ENCODE measurements around the gene FAM174B. TPM values are rescaled to one million over a fixed set of nuclear protein-coding genes. Genes with fewer than 3 reads are reported as not detected.

Gene FAM174B
- total RNA-seq, 2 experiments from 2014 or later = 3.4 to 3.6 TPM

DNA sequence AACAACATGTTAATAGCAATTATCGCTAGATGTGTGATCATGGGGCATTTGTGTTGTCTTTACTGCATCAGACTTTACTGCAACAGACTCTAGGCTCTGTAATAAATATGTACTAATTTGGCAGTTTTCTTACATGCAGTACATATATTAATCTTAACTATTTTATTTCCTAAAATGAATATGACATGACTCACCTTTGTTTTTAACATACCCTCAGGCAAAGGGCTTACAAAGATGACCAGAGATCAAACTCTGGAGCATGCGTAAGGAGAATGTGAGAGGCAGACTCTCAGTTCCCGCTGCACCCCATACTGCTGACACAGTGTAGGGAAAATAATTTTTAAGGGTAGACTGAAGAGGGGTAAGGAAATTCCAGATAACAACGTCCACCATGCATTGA lies 7.2 kb upstream of the FAM174B start:
- no peaks in the 10 kb centered on the region for H3K27me3 Mint-ChIP-seq
- H3K27me3 ChIP-seq (ENCODE audit: control insufficient read depth in 1 of 2, insufficient read depth in 2 of 2, low read length in 2 of 2) = peaks cover under 1 to 2% of the 10 kb centered on the region in 2 experiments
- no peaks in the 10 kb centered on the region for H3K9me3 Mint-ChIP-seq
- no peak overlapping the region for H3K4me3 Mint-ChIP-seq
- ATAC-seq (ENCODE audit: poor library complexity) = no peak
- H3K9me3 ChIP-seq (ENCODE audit: control insufficient read depth in 1 of 2, insufficient read depth in 1 of 2, low read length in 2 of 2) = no peaks in the 10 kb centered on the region
- CTCF ChIA-PET = interaction anchor here (0.7 kb wide), 1 partner anchor 10 kb away, joined by 4 read pairs; no protein-coding TSS in a partner anchor
- intact Hi-C loops (cut with DNase I, micrococcal nuclease) = no loop called here
- TF ChIP-seq, protein P1, sequence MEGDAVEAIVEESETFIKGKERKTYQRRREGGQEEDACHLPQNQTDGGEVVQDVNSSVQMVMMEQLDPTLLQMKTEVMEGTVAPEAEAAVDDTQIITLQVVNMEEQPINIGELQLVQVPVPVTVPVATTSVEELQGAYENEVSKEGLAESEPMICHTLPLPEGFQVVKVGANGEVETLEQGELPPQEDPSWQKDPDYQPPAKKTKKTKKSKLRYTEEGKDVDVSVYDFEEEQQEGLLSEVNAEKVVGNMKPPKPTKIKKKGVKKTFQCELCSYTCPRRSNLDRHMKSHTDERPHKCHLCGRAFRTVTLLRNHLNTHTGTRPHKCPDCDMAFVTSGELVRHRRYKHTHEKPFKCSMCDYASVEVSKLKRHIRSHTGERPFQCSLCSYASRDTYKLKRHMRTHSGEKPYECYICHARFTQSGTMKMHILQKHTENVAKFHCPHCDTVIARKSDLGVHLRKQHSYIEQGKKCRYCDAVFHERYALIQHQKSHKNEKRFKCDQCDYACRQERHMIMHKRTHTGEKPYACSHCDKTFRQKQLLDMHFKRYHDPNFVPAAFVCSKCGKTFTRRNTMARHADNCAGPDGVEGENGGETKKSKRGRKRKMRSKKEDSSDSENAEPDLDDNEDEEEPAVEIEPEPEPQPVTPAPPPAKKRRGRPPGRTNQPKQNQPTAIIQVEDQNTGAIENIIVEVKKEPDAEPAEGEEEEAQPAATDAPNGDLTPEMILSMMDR (IDR thresholded peaks at IDR 0.05) = no peak
- no peaks in the 10 kb centered on the region for H3K36me3 Mint-ChIP-seq (ENCODE audit: low read depth)
- no peak overlapping the region for H3K27ac ChIP-seq (ENCODE audit: low read depth in 1 of 2, low read length in 2 of 2)
- no peak overlapping the region for H3K4me3 ChIP-seq (ENCODE audit: low read length)
- POLR2A ChIA-PET = interaction anchor here (0.5 kb wide), 1 partner anchor 370 kb away, joined by 6 read pairs; no protein-coding TSS in a partner anchor
- DNase-seq = no peak
- no peaks in the 10 kb centered on the region for H3K4me1 ChIP-seq (ENCODE audit: insufficient read depth, low read length)
- no peaks in the 10 kb centered on the region for H3K36me3 ChIP-seq (ENCODE audit: insufficient read depth, low read length)
- no peaks in the 10 kb centered on the region for H3K4me1 Mint-ChIP-seq (ENCODE audit: low read depth)
- H3K27ac Mint-ChIP-seq = no peak overlapping the region

DNA sequence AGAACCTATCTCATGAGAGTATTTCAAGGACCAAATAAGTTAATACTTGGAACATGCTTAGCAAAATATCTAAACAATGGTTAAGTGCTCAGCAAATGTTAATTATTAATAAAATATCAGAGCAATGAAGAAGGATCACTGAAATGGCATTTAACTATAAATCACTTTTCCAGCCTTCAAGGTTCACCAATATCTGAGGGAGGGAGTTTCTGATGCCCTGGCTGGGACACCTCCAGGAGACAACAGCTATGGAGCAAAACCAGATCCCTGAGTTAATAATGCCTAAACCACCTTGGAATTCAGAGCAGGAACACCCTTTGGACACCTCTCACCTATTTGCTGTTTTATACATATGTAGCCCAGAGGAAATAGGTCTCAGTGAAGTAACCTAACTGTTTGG lies 6.4 kb upstream of the FAM174B start:
- Mint-ChIP-seq H3K27me3 (peaks cover 5% of the 10 kb centered on the region), H3K4me1 (ENCODE audit: low read depth) (no peaks in the 10 kb centered on the region), H3K27ac (no peak overlapping the region), H3K9me3 (no peaks in the 10 kb centered on the region), H3K36me3 (ENCODE audit: low read depth) (no peaks in the 10 kb centered on the region), H3K4me3 (no peak overlapping the region)
- Histone ChIP-seq H3K27ac (ENCODE audit: low read depth in 1 of 2, low read length in 2 of 2) (no peak overlapping the region), H3K27me3 (ENCODE audit: control insufficient read depth in 1 of 2, insufficient read depth in 2 of 2, low read length in 2 of 2) (peaks cover 4 to 8% of the 10 kb centered on the region in 2 experiments), H3K4me1 (ENCODE audit: insufficient read depth, low read length) (no peaks in the 10 kb centered on the region), H3K4me3 (ENCODE audit: low read length) (no peak overlapping the region), H3K9me3 (ENCODE audit: control insufficient read depth in 1 of 2, insufficient read depth in 1 of 2, low read length in 2 of 2) (no peaks in the 10 kb centered on the region), H3K36me3 (ENCODE audit: insufficient read depth, low read length) (no peaks in the 10 kb centered on the region)
- ChIA-PET POLR2A (interaction anchor here (0.5 kb wide), 1 partner anchor 371 kb away, joined by 6 read pairs; no protein-coding TSS in a partner anchor), CTCF (no interaction called here)
- no peak for ATAC-seq (ENCODE audit: poor library complexity)
- TF ChIP-seq, protein P1 (IDR thresholded peaks at IDR 0.05) = no peak
- intact Hi-C loops (cut with DNase I, micrococcal nuclease) = no loop called here
- DNase-seq = no peak

DNA sequence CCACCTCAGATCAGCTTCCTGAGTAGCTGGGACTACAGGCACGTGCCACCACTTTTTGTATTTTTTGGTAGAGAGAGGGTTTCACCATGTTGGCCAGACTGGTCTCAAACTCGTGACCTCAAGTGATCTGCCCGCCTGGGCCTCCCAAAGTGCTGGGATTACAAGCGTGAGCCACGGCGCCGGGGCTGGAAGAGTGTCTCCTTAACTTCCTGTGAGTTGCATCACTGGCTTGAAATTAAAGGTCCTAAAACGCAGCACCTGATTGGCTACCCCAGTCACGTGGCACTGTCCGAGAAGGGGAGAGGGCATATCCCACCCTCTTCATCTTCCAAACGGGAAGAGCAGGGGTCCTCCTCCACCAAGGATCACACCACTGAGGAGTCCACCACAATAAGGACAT lies 5.5 kb upstream of the FAM174B start:
- Mint-ChIP-seq H3K36me3 (ENCODE audit: low read depth) (no peaks in the 10 kb centered on the region), H3K9me3 (no peaks in the 10 kb centered on the region), H3K4me1 (ENCODE audit: low read depth) (peaks cover 3% of the 10 kb centered on the region), H3K27ac (no peak overlapping the region), H3K27me3 (peaks cover 14% of the 10 kb centered on the region), H3K4me3 (no peak overlapping the region)
- DNase-seq (no peak), ATAC-seq (ENCODE audit: poor library complexity) (no peak)
- no peaks in the 10 kb centered on the region for H3K9me3 ChIP-seq (ENCODE audit: control insufficient read depth in 1 of 2, insufficient read depth in 1 of 2, low read length in 2 of 2)
- H3K4me1 ChIP-seq (ENCODE audit: insufficient read depth, low read length) = no peaks in the 10 kb centered on the region
- POLR2A ChIA-PET = no interaction called here
- no peak overlapping the region for H3K27ac ChIP-seq (ENCODE audit: low read depth in 1 of 2, low read length in 2 of 2)
- CTCF ChIA-PET = no interaction called here
- H3K4me3 ChIP-seq (ENCODE audit: low read length) = no peak overlapping the region
- intact Hi-C loops (cut with DNase I, micrococcal nuclease) = no loop called here
- TF ChIP-seq, protein P1 (IDR thresholded peaks at IDR 0.05) = no peak
- H3K27me3 ChIP-seq (ENCODE audit: control insufficient read depth in 1 of 2, insufficient read depth in 2 of 2, low read length in 2 of 2) = peaks cover 11 to 17% of the 10 kb centered on the region in 2 experiments
- H3K36me3 ChIP-seq (ENCODE audit: insufficient read depth, low read length) = no peaks in the 10 kb centered on the region

Data from CD4-positive, alpha-beta T cell (primary cell).